Smooth muscle cell (in vitro differentiated cells): ENCODE measurements around the gene TNFSF9. TPM values are rescaled to one million over a fixed set of nuclear protein-coding genes. Genes with fewer than 3 reads are reported as not detected.
"Not testable (repeated sequence)": the region's sequence is repeated elsewhere in the genome, so short reads cannot be mapped to it uniquely, and the experiment has no call there.

Source experiments
- DNase-seq: peaks from one replicate; lab custom pipeline; 2025; ENCODE audit not compliant: unreplicated experiment; lab: John Stamatoyannopoulos, UW
- H2AFZ ChIP-seq: fragments of 200-600 bp; sonication (generic); 2 replicates; pipeline ENCODE4 v1.6.0; 2016; ENCODE audit warnings: antibody characterized with exemption, low read depth, mild to moderate bottlenecking
- H3F3A ChIP-seq: fragments of 200-600 bp; sonication (generic); 2 replicates; pipeline ENCODE4 v1.6.0; 2017; ENCODE audit warnings: antibody characterized with exemption, low read depth
- H3K27ac ChIP-seq: fragments of 200-600 bp; sonication (generic); 2 replicates; pipeline ENCODE4 v1.5.1; 2016; ENCODE audit warnings: low read depth, mild to moderate bottlenecking
- H3K27me3 ChIP-seq: fragments of 200-600 bp; sonication (generic); 2 replicates; pipeline ENCODE4 v1.6.1; 2016; ENCODE audit warnings: low read depth, mild to moderate bottlenecking
- H3K36me3 ChIP-seq: fragments of 200-600 bp; sonication (generic); 2 replicates; pipeline ENCODE4 v1.5.1; 2016; ENCODE audit warnings: low read depth
- H3K4me1 ChIP-seq: fragments of 200-600 bp; sonication (generic); 2 replicates; pipeline ENCODE4 v1.5.1; 2016; ENCODE audit warnings: low read depth
- H3K4me2 ChIP-seq: fragments of 200-600 bp; sonication (generic); 2 replicates; pipeline ENCODE4 v1.6.0; 2016; ENCODE audit warnings: mild to moderate bottlenecking
- H3K4me3 ChIP-seq: fragments of 200-600 bp; sonication (generic); 2 replicates; pipeline ENCODE4 v1.5.1; 2016; ENCODE audit warnings: mild to moderate bottlenecking
- H3K79me2 ChIP-seq: fragments of 200-600 bp; sonication (generic); 2 replicates; pipeline ENCODE4 v1.6.0; 2016; ENCODE audit warnings: low read depth, mild to moderate bottlenecking
- H3K9ac ChIP-seq: fragments of 200-600 bp; sonication (generic); 2 replicates; pipeline ENCODE4 v1.6.0; 2016; ENCODE audit warnings: low read depth
- H3K9me3 ChIP-seq: fragments of 200-600 bp; sonication (generic); replicated peaks from 2 replicates; pipeline ENCODE4 v1.5.1; 2016; ENCODE audit warnings: low read depth
- H4K20me1 ChIP-seq: fragments of 200-600 bp; sonication (generic); 2 replicates; pipeline ENCODE4 v1.6.0; 2016; ENCODE audit warnings: low read depth
- WGBS: methylation state at CpG from one replicate; pipeline ENCODE4 v1.1.7; 2016; ENCODE audit warnings: low lambda C conversion rate; 5-methylcytosine and 5-hydroxymethylcytosine counted together
- polyA plus RNA-seq: library from polyadenylated mRNA; unstranded; fragments of >200 nt; fragmentation: Nextera tagmentation; extraction: Ambion mirVana; gene quantifications from 2 replicates; pipeline ENCODE4 v1.2.1, GENCODE V29; 2016
- total RNA-seq: library from RNA; depleted of rRNA; stranded (reverse); fragments of >200 nt; gene quantifications from 2 replicates; pipeline ENCODE4 v1.2.3, GENCODE V29; 2014
- TF ChIP-seq, protein P1 (sequence below): fragments of 200-600 bp; sonication (generic); IDR thresholded peaks from 2 replicates; pipeline ENCODE4 v1.5.1; 2017; ENCODE audit warnings: borderline replicate concordance, mild to moderate bottlenecking, antibody characterized with exemption; ENCODE audit not compliant: insufficient read depth, poor library complexity, severe bottlenecking

TNFSF9 gene
- total and polyA plus RNA-seq, 2 experiments from 2014 or later = 3.4 to 7.3 TPM

DNA sequence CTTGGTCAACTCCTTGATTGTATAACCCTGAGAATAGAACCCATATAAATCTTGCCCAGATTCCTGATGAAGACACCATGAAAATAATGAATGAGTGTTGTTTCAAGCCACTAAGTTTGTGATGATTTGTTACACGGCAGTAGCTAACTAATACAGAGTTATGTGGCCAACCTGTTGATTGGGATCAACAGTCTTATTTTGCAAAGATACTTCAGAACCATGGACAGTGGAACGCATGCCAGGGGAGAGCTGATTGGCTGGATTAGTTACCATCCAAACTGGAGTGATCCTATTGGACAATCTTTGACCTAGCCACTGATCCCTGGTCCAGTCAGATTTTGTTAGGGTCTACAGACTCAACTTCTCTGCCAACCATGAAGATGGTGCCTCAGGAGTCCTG lies 33.6 kb downstream of the TNFSF9 start:
- Histone ChIP-seq H3K27ac (no peak overlapping the region), H3K4me2 (no peak overlapping the region), H3K36me3 (no peaks in the 10 kb centered on the region), H3K4me1 (no peaks in the 10 kb centered on the region), H3K4me3 (no peak overlapping the region), H3K79me2 (no peaks in the 10 kb centered on the region), H3K27me3 (no peaks in the 10 kb centered on the region), H3K9me3 (no peaks in the 10 kb centered on the region), H2AFZ (no peak overlapping the region), H3F3A (no peaks in the 10 kb centered on the region), H3K9ac (no peak overlapping the region), H4K20me1 (no peaks in the 10 kb centered on the region)
- TF ChIP-seq, protein P1, sequence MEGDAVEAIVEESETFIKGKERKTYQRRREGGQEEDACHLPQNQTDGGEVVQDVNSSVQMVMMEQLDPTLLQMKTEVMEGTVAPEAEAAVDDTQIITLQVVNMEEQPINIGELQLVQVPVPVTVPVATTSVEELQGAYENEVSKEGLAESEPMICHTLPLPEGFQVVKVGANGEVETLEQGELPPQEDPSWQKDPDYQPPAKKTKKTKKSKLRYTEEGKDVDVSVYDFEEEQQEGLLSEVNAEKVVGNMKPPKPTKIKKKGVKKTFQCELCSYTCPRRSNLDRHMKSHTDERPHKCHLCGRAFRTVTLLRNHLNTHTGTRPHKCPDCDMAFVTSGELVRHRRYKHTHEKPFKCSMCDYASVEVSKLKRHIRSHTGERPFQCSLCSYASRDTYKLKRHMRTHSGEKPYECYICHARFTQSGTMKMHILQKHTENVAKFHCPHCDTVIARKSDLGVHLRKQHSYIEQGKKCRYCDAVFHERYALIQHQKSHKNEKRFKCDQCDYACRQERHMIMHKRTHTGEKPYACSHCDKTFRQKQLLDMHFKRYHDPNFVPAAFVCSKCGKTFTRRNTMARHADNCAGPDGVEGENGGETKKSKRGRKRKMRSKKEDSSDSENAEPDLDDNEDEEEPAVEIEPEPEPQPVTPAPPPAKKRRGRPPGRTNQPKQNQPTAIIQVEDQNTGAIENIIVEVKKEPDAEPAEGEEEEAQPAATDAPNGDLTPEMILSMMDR = no peak
- WGBS = 81% methylated on average over 2 of the region's 2 CpGs
- no peak for DNase-seq

DNA sequence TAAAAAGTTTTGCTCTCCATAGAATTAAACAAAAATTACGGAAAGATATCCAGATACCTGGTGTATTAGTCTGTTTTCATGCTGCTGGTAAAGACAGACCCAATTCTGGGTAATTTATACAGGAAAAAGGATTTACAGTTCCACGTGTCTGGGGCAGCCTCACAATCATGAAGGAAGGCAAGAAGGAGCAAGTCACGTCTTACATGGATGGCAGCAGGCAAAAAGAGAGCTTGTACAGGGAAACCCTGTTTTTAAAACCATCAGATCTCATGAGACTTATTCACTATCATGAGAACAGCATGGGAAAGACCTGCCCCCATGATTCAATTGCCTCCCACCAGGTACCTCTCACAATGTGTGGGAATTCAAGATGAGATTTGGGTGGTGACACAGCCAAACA lies 35.9 kb downstream of the TNFSF9 start:
- H3K9ac ChIP-seq, H3K27me3 ChIP-seq, H4K20me1 ChIP-seq, H3K27ac ChIP-seq, H2AFZ ChIP-seq, H3K79me2 ChIP-seq, H3K4me1 ChIP-seq, H3K4me2 ChIP-seq, H3F3A ChIP-seq, H3K9me3 ChIP-seq, H3K4me3 ChIP-seq, DNase-seq, H3K36me3 ChIP-seq: not testable (repeated sequence)
- WGBS = 74% methylated on average over 3 of the region's 3 CpGs

DNA sequence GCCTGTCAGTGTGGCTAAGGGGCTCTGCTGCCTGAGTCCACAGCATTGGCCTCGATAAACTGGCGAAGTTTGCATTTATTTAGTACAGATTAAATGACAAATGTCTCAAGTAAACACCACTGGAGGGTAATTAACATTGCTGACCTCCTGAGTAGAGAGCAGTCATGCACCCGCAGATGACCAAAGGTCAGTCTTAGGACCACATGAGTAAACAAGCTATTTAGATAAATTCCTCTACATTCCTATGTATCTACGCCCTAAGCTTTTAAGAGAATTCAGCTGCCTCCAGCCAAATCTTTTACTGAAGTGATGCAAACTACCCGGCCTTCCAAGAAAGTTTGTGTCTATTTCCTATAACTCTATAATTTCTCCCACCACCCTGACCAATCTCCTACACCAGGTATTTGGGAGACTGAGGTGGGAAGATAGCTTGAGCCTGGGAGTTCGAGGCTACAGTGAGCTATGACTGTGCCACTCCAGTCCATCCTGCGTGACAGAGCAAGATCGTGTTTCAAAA lies 37.2 kb downstream of the TNFSF9 start:
- WGBS = 85% methylated on average over 8 of the region's 8 CpGs
- Histone ChIP-seq H3K27me3 (no peaks in the 10 kb centered on the region), H3K9ac (no peak overlapping the region), H4K20me1 (no peaks in the 10 kb centered on the region), H3K4me1 (no peaks in the 10 kb centered on the region), H3K4me3 (no peak overlapping the region), H3K4me2 (no peak overlapping the region), H3K79me2 (no peaks in the 10 kb centered on the region), H3K27ac (no peak overlapping the region), H2AFZ (no peak overlapping the region), H3K36me3 (no peaks in the 10 kb centered on the region), H3F3A (no peaks in the 10 kb centered on the region), H3K9me3 (no peaks in the 10 kb centered on the region)
- no peak for DNase-seq
- TF ChIP-seq, protein P1 = no peak

DNA sequence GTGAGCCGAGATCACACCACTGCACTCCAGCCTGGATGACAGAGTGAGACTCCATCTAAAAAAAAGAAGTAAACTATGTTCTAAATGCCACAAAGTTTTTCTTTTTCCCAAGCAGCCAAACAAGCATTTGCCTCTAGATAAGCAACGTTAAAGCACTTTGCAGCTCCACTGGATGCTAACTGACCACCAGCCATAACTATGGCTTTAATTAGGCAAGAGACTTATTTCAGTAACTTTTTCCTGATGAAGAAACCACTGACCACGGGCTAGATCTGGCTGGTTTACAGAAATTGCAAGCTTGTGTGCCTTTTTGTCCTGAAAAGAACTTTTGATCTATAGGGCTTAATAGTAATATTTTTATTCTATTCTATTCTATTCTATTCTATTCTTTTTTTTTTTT lies 38.0 kb downstream of the TNFSF9 start:
- H4K20me1 ChIP-seq = no peaks in the 10 kb centered on the region
- no peaks in the 10 kb centered on the region for H3K79me2 ChIP-seq
- H3K4me1 ChIP-seq = no peaks in the 10 kb centered on the region
- no peaks in the 10 kb centered on the region for H3K36me3 ChIP-seq
- TF ChIP-seq, protein P1 = no peak
- H3K4me3 ChIP-seq = no peak overlapping the region
- no peaks in the 10 kb centered on the region for H3K27me3 ChIP-seq
- no peak overlapping the region for H3K4me2 ChIP-seq
- no peaks in the 10 kb centered on the region for H3K9me3 ChIP-seq
- H2AFZ ChIP-seq = no peak overlapping the region
- H3K27ac ChIP-seq = no peak overlapping the region
- WGBS = 61% methylated on average over 3 of the region's 3 CpGs
- H3K9ac ChIP-seq = no peak overlapping the region
- H3F3A ChIP-seq = no peaks in the 10 kb centered on the region
- no peak for DNase-seq
